H1 (cell line): ENCODE results near the gene C2CD2L. TPM values are rescaled to one million over a fixed set of nuclear protein-coding genes. Genes with fewer than 3 reads are reported as not detected.

Source experiments
- BACH1 ChIP-seq: IDR thresholded peaks from 2 replicates; pipeline ENCODE4 v1.6.1; 2012; ENCODE audit warnings: low read length, improper control_type of control experiment
- CBX8 ChIP-seq: fragments of 300-800, 300-1000 bp; sonication (generic); IDR thresholded peaks from 2 replicates; pipeline ENCODE4 v1.7.1; 2016; ENCODE audit warnings: low read depth, low read length, borderline replicate concordance
- CTBP2 ChIP-seq: IDR thresholded peaks from 2 replicates; pipeline ENCODE4 v1.7.0; 2011; ENCODE audit warnings: borderline replicate concordance, mild to moderate bottlenecking, moderate library complexity, mixed read lengths, low read length; ENCODE audit not compliant: insufficient read depth, insufficient read length
- KDM4A ChIP-seq: IDR thresholded peaks from one replicate; pipeline ENCODE4 v1.7.1; 2012; ENCODE audit warnings: low read depth, mild to moderate bottlenecking, moderate library complexity, low read length, inconsistent platforms; ENCODE audit not compliant: severe bottlenecking
- NANOG ChIP-seq: IDR thresholded peaks from 2 replicates; pipeline ENCODE4 v1.6.1; 2011; ENCODE audit warnings: low read length, low read depth, mild to moderate bottlenecking, inconsistent platforms; ENCODE audit not compliant: insufficient read depth, poor library complexity, severe bottlenecking
- NRF1 ChIP-seq: IDR thresholded peaks from 2 replicates; pipeline ENCODE4 v1.6.1; 2011; ENCODE audit warnings: mild to moderate bottlenecking, low read depth, low read length, improper control_type of control experiment
- SP4 ChIP-seq: IDR thresholded peaks from 2 replicates; pipeline ENCODE4 v1.6.1; 2012; ENCODE audit warnings: low read length, inconsistent platforms
- TAF1 ChIP-seq: IDR thresholded peaks from 2 replicates; pipeline ENCODE4 v1.6.1; 2011; ENCODE audit warnings: mild to moderate bottlenecking, low read depth, low read length
- TAF7 ChIP-seq: optimal IDR thresholded peaks from 2 replicates; pipeline ENCODE3; 2011; ENCODE audit warnings: low read depth, mild to moderate bottlenecking, inconsistent platforms, low read length, moderate library complexity, borderline replicate concordance
- YY1 ChIP-seq: IDR thresholded peaks from 2 replicates; pipeline ENCODE4 v1.6.1; 2011; ENCODE audit warnings: low read depth, mild to moderate bottlenecking, low read length
- polyA plus RNA-seq, 7 experiments: library from polyadenylated mRNA; depleted of rRNA in 3 of 7; stranded (reverse) in 5 of 7; unstranded in 2 of 7; fragments of >200 nt in 5 of 7; fragments of 200-250 nt in 2 of 7; gene quantifications; 1 replicate in 5 of 7; 2 replicates in 1 of 7; 4 replicates in 1 of 7; pipeline versions ENCODE4 v1.2.1 to v1.2.3, GENCODE V29; 2011 to 2013; ENCODE audit warnings: missing spikeins in 2 of 7, mixed read lengths in 2 of 7
- total RNA-seq: library from RNA; stranded (reverse); fragmentation: NEBNext Ultra II Directional; extraction: Animal tissue kit (Norgen Biotek cat#: 25700); gene quantifications from 2 replicates; pipeline ENCODE4 v1.2.1, GENCODE V29; 2021

Gene C2CD2L
- total and polyA plus RNA-seq, 2 of the 8 experiments (the other 6 are each of a cell fraction or from before 2014, with no cell fraction given): 2.5 to 4.0 TPM

- peak; percentile 98 for TF ChIP-seq SP4
- TF ChIP-seq CBX8: no peak
- TF ChIP-seq KDM4A: peak; percentile 78
- peak; percentile 56 for TF ChIP-seq CTBP2
- TF ChIP-seq YY1: peak; percentile 99
- TF ChIP-seq TAF7: peak; percentile 77
- TF ChIP-seq NANOG: no peak
- no peak for TF ChIP-seq NRF1
- no peak for TF ChIP-seq BACH1
- peak; percentile 90 for TF ChIP-seq TAF1
These were observed 39.5 kb upstream of the C2CD2L start, which contains the start of gene VPS11 (continued) for GRCh38 chr11:119067371-119068222.
